Memory B cell (primary cell): ENCODE results near the gene DLGAP5.

Experiments used
- ATAC-seq: fragments of 150-1000 bp; cut with Tn5 transposase; 2 replicates; pipeline ENCODE4 v1.10.0; 2021; ENCODE audit warnings: low read depth, mild to moderate bottlenecking, moderate library complexity
- DNase-seq, 2 donors: peaks; one replicate each; pipeline ENCODE4 v3.0.0; 2022; ENCODE audit warnings: low spot score in 2 of 2
- H3K27ac Mint-ChIP-seq: one replicate; pipeline ENCODE4 v1.8.0; 2022; ENCODE audit warnings: mild to moderate bottlenecking, moderate library complexity, mixed read lengths
- H3K27me3 Mint-ChIP-seq: one replicate; pipeline ENCODE4 v1.8.0; 2022; ENCODE audit warnings: mixed read lengths
- H3K36me3 Mint-ChIP-seq: one replicate; pipeline ENCODE4 v1.8.0; 2022; ENCODE audit warnings: mild to moderate bottlenecking, mixed read lengths
- H3K4me1 Mint-ChIP-seq: one replicate; pipeline ENCODE4 v1.8.0; 2022; ENCODE audit warnings: mixed read lengths
- H3K4me3 Mint-ChIP-seq: one replicate; pipeline ENCODE4 v1.8.0; 2022; ENCODE audit warnings: mild to moderate bottlenecking, moderate library complexity, mixed read lengths
- H3K9me3 Mint-ChIP-seq: one replicate; pipeline ENCODE4 v1.8.0; 2022; ENCODE audit warnings: mixed read lengths

DLGAP5 gene

GRCh38 chr14:55129428-55130195 lies 61.8 kb downstream of the DLGAP5 start:
- H3K36me3 Mint-ChIP-seq = no peaks in the 10 kb centered on the region
- peak; percentile 75 for ATAC-seq
- H3K27me3 Mint-ChIP-seq = peaks cover 3% of the 10 kb centered on the region
- peak overlapping the region; percentile 85 for H3K4me3 Mint-ChIP-seq
- peak; percentile 22 to 52 for DNase-seq
- H3K4me1 Mint-ChIP-seq = peaks cover 6% of the 10 kb centered on the region
- H3K27ac Mint-ChIP-seq = no peak overlapping the region
- H3K9me3 Mint-ChIP-seq = no peaks in the 10 kb centered on the region

DNA sequence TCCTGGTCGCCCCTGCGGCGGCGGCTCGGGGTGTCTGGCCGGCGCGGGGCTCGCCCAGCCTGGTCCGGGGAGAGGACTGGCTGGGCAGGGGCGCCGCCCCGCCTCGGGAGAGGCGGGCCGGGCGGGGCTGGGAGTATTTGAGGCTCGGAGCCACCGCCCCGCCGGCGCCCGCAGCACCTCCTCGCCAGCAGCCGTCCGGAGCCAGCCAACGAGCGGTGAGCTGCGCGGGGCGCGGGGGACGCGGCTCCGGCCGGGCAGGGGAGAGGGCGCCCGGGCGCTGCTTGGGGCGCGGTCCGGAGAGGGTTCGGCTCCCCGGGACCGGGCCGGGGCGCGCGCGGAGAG lies 62.3 kb downstream of the DLGAP5 start, which contains the start of gene LGALS3:
Gene LGALS3, plus strand, starts transcription at position 167 of the 342 bp plus-strand sequence. CDS start 8,122 bp downstream, outside the sequence.
- peaks cover 6% of the 10 kb centered on the region for H3K4me1 Mint-ChIP-seq
- H3K36me3 Mint-ChIP-seq = no peaks in the 10 kb centered on the region
- peak within 1 kb of the TSS; percentile 91 for H3K4me3 Mint-ChIP-seq
- H3K27ac Mint-ChIP-seq = peak within 1 kb of the TSS; percentile 79
- no peaks in the 10 kb centered on the region for H3K9me3 Mint-ChIP-seq
- DNase-seq (peak in 1 of 2 donors; percentile 16), ATAC-seq (peak; percentile 58)
- peaks cover 3% of the 10 kb centered on the region for H3K27me3 Mint-ChIP-seq

- peak overlapping the region; percentile 79 for H3K27ac Mint-ChIP-seq
These were observed 62.8 kb downstream of the DLGAP5 start for GRCh38 chr14:55128386-55129085.

GRCh38 chr14:55127460-55127951 lies 63.9 kb downstream of the DLGAP5 start:
- Mint-ChIP-seq H3K36me3 (no peaks in the 10 kb centered on the region), H3K4me1 (peaks cover 6% of the 10 kb centered on the region), H3K4me3 (no peak overlapping the region), H3K9me3 (no peaks in the 10 kb centered on the region), H3K27me3 (peaks cover 3% of the 10 kb centered on the region), H3K27ac (no peak overlapping the region)
- ATAC-seq (no peak), DNase-seq (no peak)

More at GRCh38 chr14:55128386-55129085, 62.8 kb downstream of the DLGAP5 start:
- DNase-seq (no peak), ATAC-seq (no peak)
- Mint-ChIP-seq H3K9me3 (no peaks in the 10 kb centered on the region), H3K36me3 (no peaks in the 10 kb centered on the region), H3K4me3 (peak overlapping the region; percentile 91), H3K4me1 (peaks cover 6% of the 10 kb centered on the region), H3K27me3 (peaks cover 3% of the 10 kb centered on the region)

DNA sequence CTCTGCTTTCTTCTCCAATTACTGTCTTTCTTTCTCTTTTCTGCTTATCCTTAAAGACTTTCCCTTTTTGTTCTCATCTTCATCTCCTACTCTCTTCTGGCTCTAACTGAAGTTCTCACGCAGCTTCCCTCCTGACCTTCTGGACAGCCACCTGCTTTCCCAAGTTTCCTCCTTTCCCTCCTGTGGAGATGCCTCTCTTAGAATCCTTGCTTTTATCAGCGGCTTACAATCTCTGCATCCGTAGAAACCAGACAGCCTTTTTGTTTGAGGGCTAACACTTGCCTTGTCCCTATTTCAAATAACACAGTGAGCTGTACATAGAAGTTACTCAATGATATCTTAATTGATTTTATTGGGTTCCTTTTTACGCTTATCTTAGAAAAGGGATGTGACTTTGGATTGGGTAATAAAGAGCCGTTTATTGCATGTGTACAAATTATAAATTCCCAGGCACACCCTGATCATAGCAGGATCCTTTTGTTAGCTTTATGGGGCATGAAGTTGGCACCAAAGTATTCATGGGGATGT lies 64.4 kb downstream of the DLGAP5 start:
- ATAC-seq = no peak
- no peak overlapping the region for H3K27ac Mint-ChIP-seq
- H3K4me1 Mint-ChIP-seq = peaks cover 6% of the 10 kb centered on the region
- H3K36me3 Mint-ChIP-seq = no peaks in the 10 kb centered on the region
- peaks cover 3% of the 10 kb centered on the region for H3K27me3 Mint-ChIP-seq
- no peak for DNase-seq
- no peaks in the 10 kb centered on the region for H3K9me3 Mint-ChIP-seq
- no peak overlapping the region for H3K4me3 Mint-ChIP-seq

DNA sequence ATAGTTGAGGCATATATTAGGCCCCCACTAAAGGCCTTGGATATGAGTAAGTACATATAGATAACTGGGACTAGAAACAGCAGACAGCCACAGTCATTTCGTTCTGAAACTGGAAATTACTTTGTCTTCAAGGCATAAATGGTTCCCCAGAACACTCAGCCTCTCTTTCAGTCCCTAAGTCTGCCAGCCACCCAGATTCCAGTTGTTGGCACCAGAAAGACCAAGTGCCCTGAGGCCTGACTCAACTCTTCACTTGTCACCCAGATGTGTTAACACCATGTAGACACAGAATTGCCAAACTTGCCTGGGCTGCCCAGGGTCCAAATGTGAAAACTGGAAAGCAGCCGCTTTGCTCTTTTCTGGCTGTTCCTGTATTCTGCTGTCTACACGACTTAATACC lies 65.4 kb downstream of the DLGAP5 start:
- no peak overlapping the region for H3K27ac Mint-ChIP-seq
- H3K4me3 Mint-ChIP-seq = no peak overlapping the region
- no peaks in the 10 kb centered on the region for H3K9me3 Mint-ChIP-seq
- no peak for ATAC-seq
- no peaks in the 10 kb centered on the region for H3K27me3 Mint-ChIP-seq
- no peaks in the 10 kb centered on the region for H3K36me3 Mint-ChIP-seq
- DNase-seq = no peak
- H3K4me1 Mint-ChIP-seq = peaks cover 4% of the 10 kb centered on the region

- no peak overlapping the region for H3K27ac Mint-ChIP-seq
- no peaks in the 10 kb centered on the region for H3K36me3 Mint-ChIP-seq
- peaks cover 4% of the 10 kb centered on the region for H3K4me1 Mint-ChIP-seq
- H3K27me3 Mint-ChIP-seq = no peaks in the 10 kb centered on the region
- no peak for ATAC-seq
- H3K9me3 Mint-ChIP-seq = no peaks in the 10 kb centered on the region
- H3K4me3 Mint-ChIP-seq = no peak overlapping the region
- no peak for DNase-seq
These were observed 66.0 kb downstream of the DLGAP5 start for GRCh38 chr14:55125403-55125802.

DNA sequence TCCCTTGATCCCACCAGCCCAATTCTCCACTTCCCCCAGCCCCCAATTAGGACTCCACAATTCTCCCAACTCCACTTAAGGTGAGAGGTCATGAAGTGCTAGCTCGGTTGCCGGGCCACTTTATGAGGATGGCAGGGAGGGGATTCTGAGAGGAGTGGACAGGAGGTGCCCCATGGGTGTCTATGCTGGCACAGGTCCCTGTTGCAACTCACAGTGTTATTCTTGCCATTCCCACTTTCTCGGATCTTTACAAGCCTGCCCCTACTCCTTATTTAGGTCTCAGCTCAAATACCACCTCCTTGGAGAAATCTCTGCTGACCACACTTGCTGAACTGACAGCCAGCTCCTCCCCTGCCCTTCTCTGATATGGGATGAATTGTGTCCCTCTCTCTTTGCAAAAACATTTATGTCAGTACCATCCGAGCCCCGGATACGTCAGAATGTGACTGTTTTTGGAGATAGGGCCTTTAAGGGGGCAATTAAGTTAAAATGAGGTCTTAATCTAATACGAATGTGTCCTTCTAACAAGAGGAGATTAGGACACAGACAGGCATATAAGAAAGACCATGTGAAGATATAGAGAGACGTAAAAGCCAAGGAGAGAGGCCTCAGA lies 66.5 kb downstream of the DLGAP5 start:
- Mint-ChIP-seq H3K27ac (no peak overlapping the region), H3K4me3 (no peak overlapping the region), H3K9me3 (no peaks in the 10 kb centered on the region), H3K36me3 (no peaks in the 10 kb centered on the region), H3K4me1 (peaks cover 4% of the 10 kb centered on the region), H3K27me3 (no peaks in the 10 kb centered on the region)
- ATAC-seq (no peak), DNase-seq (no peak)

DNA sequence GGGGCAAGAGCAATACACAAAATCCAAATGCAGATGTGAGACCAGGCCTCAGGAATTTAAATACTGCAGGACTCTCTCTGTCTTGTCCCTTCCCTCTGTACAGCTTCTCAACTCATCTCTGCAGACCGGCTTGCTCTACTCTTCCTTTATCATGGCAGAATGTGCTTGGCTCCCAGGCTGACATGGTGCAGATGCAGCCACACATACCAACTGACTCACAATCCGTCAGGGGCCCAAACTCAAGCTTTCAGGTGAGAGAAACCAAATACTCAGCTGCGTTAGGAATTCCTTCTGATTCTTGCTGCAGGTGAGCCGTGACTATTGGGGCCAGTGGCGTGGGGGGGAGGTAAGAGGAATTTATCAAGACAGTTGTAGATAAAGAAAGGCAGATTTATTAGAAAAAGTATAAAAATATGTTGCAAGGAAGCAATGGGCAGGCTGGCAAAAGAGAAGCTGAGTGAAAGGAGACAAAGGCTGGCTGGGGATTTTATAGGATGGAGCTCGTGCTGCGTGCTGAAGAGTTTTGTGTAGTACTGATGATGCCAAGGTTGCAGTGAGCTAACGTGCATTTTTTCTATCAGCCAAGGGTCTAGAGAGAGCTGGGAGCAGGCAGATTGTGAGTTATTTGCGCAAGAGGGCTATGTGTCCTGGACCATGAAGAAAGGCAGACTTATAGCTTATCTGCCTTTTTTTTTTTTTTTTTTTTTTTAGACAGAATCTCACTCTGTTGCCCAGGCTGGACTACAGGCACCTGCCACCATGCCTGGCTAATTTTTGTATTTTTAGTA lies 67.3 kb downstream of the DLGAP5 start:
- H3K27ac Mint-ChIP-seq = no peak overlapping the region
- H3K27me3 Mint-ChIP-seq = no peaks in the 10 kb centered on the region
- H3K9me3 Mint-ChIP-seq = no peaks in the 10 kb centered on the region
- peaks cover 4% of the 10 kb centered on the region for H3K4me1 Mint-ChIP-seq
- DNase-seq (no peak), ATAC-seq (no peak)
- H3K4me3 Mint-ChIP-seq = no peak overlapping the region
- no peaks in the 10 kb centered on the region for H3K36me3 Mint-ChIP-seq

DNA sequence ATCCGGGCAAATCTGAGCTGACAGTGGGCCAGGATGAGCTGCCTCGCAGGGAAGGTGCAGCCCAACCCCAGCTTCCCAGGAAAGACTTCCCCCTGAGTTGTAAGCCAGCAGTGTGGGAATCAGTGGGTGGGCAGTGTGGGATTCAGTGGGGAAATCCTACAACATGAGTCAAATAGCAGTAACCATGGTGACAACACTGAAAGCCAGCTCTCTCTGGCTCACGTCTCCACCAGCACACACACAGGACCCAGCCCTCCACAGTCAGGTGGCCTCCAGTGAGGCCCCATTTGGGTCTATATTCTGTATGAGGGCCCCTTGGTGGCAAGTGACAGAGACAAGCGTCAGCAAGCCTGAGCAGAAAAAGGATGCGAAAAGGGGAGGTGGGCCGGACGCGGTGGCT lies 68.3 kb downstream of the DLGAP5 start:
- DNase-seq (no peak), ATAC-seq (no peak)
- Mint-ChIP-seq H3K27ac (no peak overlapping the region), H3K4me1 (peaks cover 4% of the 10 kb centered on the region), H3K27me3 (no peaks in the 10 kb centered on the region), H3K36me3 (no peaks in the 10 kb centered on the region), H3K4me3 (no peak overlapping the region), H3K9me3 (no peaks in the 10 kb centered on the region)

DNA sequence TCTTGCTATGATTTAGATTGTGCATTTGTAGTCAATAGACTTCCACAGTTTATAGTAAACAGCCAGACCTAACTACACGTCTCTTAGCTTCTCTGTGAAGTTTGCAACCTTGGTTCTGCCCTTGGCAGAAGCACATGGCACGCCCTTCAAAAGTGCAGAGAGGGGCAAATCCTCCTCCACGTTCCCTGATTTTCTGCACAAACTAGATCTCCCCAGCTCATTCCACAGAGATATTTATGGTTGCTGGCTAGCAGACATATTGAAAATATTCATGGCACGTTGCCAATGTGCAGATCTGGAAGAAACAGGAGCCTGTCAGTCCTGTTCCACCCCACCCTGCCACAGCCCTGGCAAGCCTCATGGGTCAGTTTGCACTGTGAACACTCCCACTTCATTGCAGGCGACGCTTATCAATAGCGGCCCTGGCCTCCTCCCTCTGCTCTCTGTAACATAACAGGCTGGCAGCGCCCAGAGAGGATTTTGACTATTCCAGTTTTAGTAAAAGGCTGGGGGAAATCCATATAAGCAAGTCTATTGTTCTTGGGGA lies 68.9 kb downstream of the DLGAP5 start:
- peaks cover 4% of the 10 kb centered on the region for H3K4me1 Mint-ChIP-seq
- ATAC-seq (no peak), DNase-seq (no peak)
- no peaks in the 10 kb centered on the region for H3K9me3 Mint-ChIP-seq
- no peaks in the 10 kb centered on the region for H3K36me3 Mint-ChIP-seq
- no peak overlapping the region for H3K27ac Mint-ChIP-seq
- no peak overlapping the region for H3K4me3 Mint-ChIP-seq
- no peaks in the 10 kb centered on the region for H3K27me3 Mint-ChIP-seq

- no peak for ATAC-seq
- H3K36me3 Mint-ChIP-seq = no peaks in the 10 kb centered on the region
- peaks cover 4% of the 10 kb centered on the region for H3K4me1 Mint-ChIP-seq
- H3K27ac Mint-ChIP-seq = no peak overlapping the region
- no peaks in the 10 kb centered on the region for H3K27me3 Mint-ChIP-seq
- H3K9me3 Mint-ChIP-seq = no peaks in the 10 kb centered on the region
- no peak overlapping the region for H3K4me3 Mint-ChIP-seq
- DNase-seq = no peak
These were observed 69.6 kb downstream of the DLGAP5 start for GRCh38 chr14:55121628-55122439.
